Heart left ventricle (tissue), 16 donors: Measurements from ENCODE around the gene NDUFAF2. TPM values are rescaled to one million over a fixed set of nuclear protein-coding genes. Genes with fewer than 3 reads are reported as not detected.

Experiments
- ATAC-seq, 4 donors: fragments of 200-7000 bp; cut with Tn5 transposase; one replicate each; pipeline ENCODE4 v1.9.1; 2020 to 2022; ENCODE audit warnings: moderate library complexity in 4 of 4, mild to moderate bottlenecking in 3 of 4, moderate number of reproducible peaks in 1 of 4
- DNase-seq, 5 donors: peaks; one replicate each; pipeline ENCODE4 v3.0.0-alpha.2; 2020
- H3K27ac ChIP-seq, 12 donors: fragments of 200-600 bp; sonication (generic) in 4 of 12; one replicate each; pipeline versions ENCODE4 v1.5.0 to v1.8.0; 2016 to 2022; ENCODE audit warnings: mild to moderate bottlenecking in 2 of 12
- H3K27me3 ChIP-seq, 9 donors: fragments of 200-600 bp; sonication (generic) in 2 of 9; one replicate each; pipeline versions ENCODE4 v1.5.1 to v1.8.0; 2016 to 2022; ENCODE audit warnings: mild to moderate bottlenecking in 3 of 9
- H3K36me3 ChIP-seq, 9 donors: fragments of 200-600 bp; sonication (generic) in 2 of 9; one replicate each; pipeline versions ENCODE4 v1.5.0 to v1.8.0; 2018 to 2022; ENCODE audit warnings: mild to moderate bottlenecking in 2 of 9
- H3K4me1 ChIP-seq, 12 donors: fragments of 200-600 bp; sonication (generic) in 4 of 12; one replicate each; pipeline versions ENCODE4 v1.5.0 to v1.8.0; 2016 to 2022; ENCODE audit warnings: mild to moderate bottlenecking in 3 of 12
- H3K4me3 ChIP-seq, 12 donors: fragments of 200-600 bp; sonication (generic) in 4 of 12; one replicate each; pipeline versions ENCODE4 v1.5.0 to v1.8.0; 2017 to 2022; ENCODE audit warnings: mild to moderate bottlenecking in 9 of 12, moderate library complexity in 4 of 12
- H3K9me3 ChIP-seq, 12 donors: fragments of 200-600 bp; sonication (generic) in 4 of 12; one replicate each; pipeline versions ENCODE4 v1.5.0 to v1.8.0; 2016 to 2022; ENCODE audit warnings: mild to moderate bottlenecking in 1 of 12
- CTCF ChIP-seq, 12 donors: fragments of 200-600 bp; sonication (generic) in 4 of 12; IDR thresholded peaks; one replicate each; pipeline versions ENCODE4 v1.5.0 to v1.8.0; 2018 to 2022; ENCODE audit warnings: antibody characterized with exemption in 12 of 12, mild to moderate bottlenecking in 5 of 12
- POLR2A ChIP-seq, 2 donors: fragments of 450-650 bp; IDR thresholded peaks; one replicate each; pipeline ENCODE4 v1.6.1; 2017; ENCODE audit warnings: antibody characterized with exemption in 2 of 2, mild to moderate bottlenecking in 2 of 2, moderate library complexity in 2 of 2
- WGBS, 4 donors: extraction: QIAGEN DNeasy Blood & Tissue Kit in 2 of 4; methylation state at CpG; one replicate each; pipeline versions ENCODE4 v1.1.5 to v1.1.7; 2013 to 2018; 5-methylcytosine and 5-hydroxymethylcytosine counted together
- intact Hi-C, 10 donors: fragments of 100-400 bp; cut with DNase I; formaldehyde crosslinking; loops; one replicate each; pipeline versions ENCODE4 v1.11.1 to v1.14.2; 2022
- polyA plus RNA-seq, 2 donors: library from polyadenylated mRNA; stranded (reverse); fragments of 200-250 nt; gene quantifications; one replicate each; pipeline ENCODE4 v1.2.3, GENCODE V29; 2013
- total RNA-seq, 9 donors: library from RNA; depleted of rRNA in 2 of 9; stranded (reverse); fragments of >200 nt in 2 of 9; fragmentation: NEBNext Ultra II Directional in 3 of 9; extraction: Animal tissue kit (Norgen Biotek cat#: 25700) in 3 of 9; gene quantifications; one replicate each; pipeline versions ENCODE4 v1.1.0 to v1.2.4, GENCODE V29; 2016 to 2023
- donor health status: ischemic (EF 13 %, LVEDD 7.1; RV severe dilation, severe dysfunction).
- donor health status: healthy with polysubstance abuse.
- donor health status: DM: no; HTN: yes; CAD: no.
- donor health status: DM: no; HTN: no; CAD: no.
- donor health status: ischemic (EF 25% LVEDD 6.9; RV normal size, moderate dysfunction).
- donor health status: ischemic (EF 25% LVEDD 5.7; RV mildly dilated, moderate dysfunction).
- donor health status: healthy.
- donor health status: DM: yes; HTN: yes; CAD: no.
- donor health status: ischemic (EF 35%, LVEDD 5.7; RV mildly dilated, moderate dysfunction).
- donor health status: nonischemic (EF 11% LVEDD 7.7; RV severe dilation, severe dysfunction).
- donor health status: DM: yes; HTN: yes; CAD: no.
- donor health status: PGD.
- donor health status: ischemic (EF 29% LVEDD 5.4; RV normal size, mild dysfunction).
- donor health status: nonischemic (EF 23%, LVEDD 6.1; RV moderate dilation, normal function).

NDUFAF2 gene
- total and polyA plus RNA-seq, 11 donors, result 22.9 to 87.7 (median 38.4) TPM

- DNase-seq (no peak), ATAC-seq (no peak)
- 89 to 94% (median 93%) methylated on average over 2 of the region's 2 CpGs for WGBS, 4 donors
- intact Hi-C loops, result loop anchor here in 2 of 10 donors (5.0 to 10.0 kb wide), 3 partner anchors 183 to 971 kb away; no protein-coding TSS in a partner anchor
- peaks cover 0 to 14% (median 0%) of the 10 kb centered on the region in 12 donors for H3K4me1 ChIP-seq
- TF ChIP-seq CTCF (IDR thresholded peaks at IDR 0.05) (no peak), POLR2A (IDR thresholded peaks at IDR 0.05) (no peak)
- no peak overlapping the region for H3K4me3 ChIP-seq
- no peaks in the 10 kb centered on the region for H3K36me3 ChIP-seq
- H3K27me3 ChIP-seq, result no peaks in the 10 kb centered on the region
- peaks cover 0 to 14% (median 3%) of the 10 kb centered on the region in 12 donors for H3K9me3 ChIP-seq
- H3K27ac ChIP-seq, result no peak overlapping the region
Measured at GRCh38 chr5:60961685-60962084, 16.7 kb downstream of the NDUFAF2 start.

- Histone ChIP-seq H3K4me3 (no peak overlapping the region), H3K9me3 (peaks cover 0 to 36% (median 17%) of the 10 kb centered on the region in 12 donors), H3K27ac (no peak overlapping the region), H3K27me3 (no peaks in the 10 kb centered on the region), H3K36me3 (no peaks in the 10 kb centered on the region), H3K4me1 (peaks cover 0 to 6% (median 0%) of the 10 kb centered on the region in 12 donors)
- intact Hi-C loops, result no loop called here
- no peak for ATAC-seq
- DNase-seq, result no peak
- no peak for TF ChIP-seq POLR2A (IDR thresholded peaks at IDR 0.05)
- TF ChIP-seq CTCF (IDR thresholded peaks at IDR 0.05), result no peak
- 66 to 83% (median 71%) methylated on average over 3 of the region's 3 CpGs for WGBS, 4 donors
Measured at GRCh38 chr5:60972231-60972630, 27.2 kb downstream of the NDUFAF2 start.

GRCh38 chr5:60977956-60978737 is 33.1 kb downstream of the NDUFAF2 start:
- ATAC-seq (peak in 3 of 4 donors; percentile 55 to 71 (median 58)), DNase-seq (no peak)
- intact Hi-C loops, result no loop called here
- Histone ChIP-seq H3K9me3 (peaks cover 0 to 20% (median 0%) of the 10 kb centered on the region in 12 donors), H3K27ac (no peak overlapping the region), H3K4me1 (peaks cover 0 to 13% (median 0%) of the 10 kb centered on the region in 12 donors), H3K4me3 (no peak overlapping the region), H3K27me3 (no peaks in the 10 kb centered on the region), H3K36me3 (no peaks in the 10 kb centered on the region)
- TF ChIP-seq CTCF (IDR thresholded peaks at IDR 0.05) (no peak), POLR2A (IDR thresholded peaks at IDR 0.05) (no peak)
- WGBS, 4 donors, result 70 to 82% (median 72%) methylated on average over 8 to 9 of the region's 9 CpGs

GRCh38 chr5:60978968-60979367 is 34.0 kb downstream of the NDUFAF2 start:
- H3K4me1 ChIP-seq, result peaks cover 0 to 13% (median 0%) of the 10 kb centered on the region in 12 donors
- WGBS, 4 donors, result 28 to 78% (median 40%) methylated on average over 1 of the region's 1 CpG
- intact Hi-C loops, result no loop called here
- ATAC-seq (peak in 1 of 4 donors; percentile 45), DNase-seq (no peak)
- no peaks in the 10 kb centered on the region for H3K36me3 ChIP-seq
- no peak overlapping the region for H3K27ac ChIP-seq
- TF ChIP-seq POLR2A (IDR thresholded peaks at IDR 0.05), result no peak
- TF ChIP-seq CTCF (IDR thresholded peaks at IDR 0.05), result no peak
- peaks cover 0 to 20% (median 0%) of the 10 kb centered on the region in 12 donors for H3K9me3 ChIP-seq
- no peaks in the 10 kb centered on the region for H3K27me3 ChIP-seq
- no peak overlapping the region for H3K4me3 ChIP-seq
